Measurements from ENCODE around the gene GPN1.

- TF ChIP-seq ZFX (IDR thresholded peaks at IDR 0.05) (no peak), CTCF (conservative IDR thresholded peaks at IDR 0.05) (no peak)
Measured at GRCh38 chr2:27596627-27597026, 32.2 kb upstream of the GPN1 start.
